ENCODE measurements around the gene CRNN. TPM values are rescaled to one million over a fixed set of nuclear protein-coding genes. Genes with fewer than 3 reads are reported as not detected.

Gene CRNN
- total RNA-seq, 2 experiments from 2014 or later: not detected

DNA sequence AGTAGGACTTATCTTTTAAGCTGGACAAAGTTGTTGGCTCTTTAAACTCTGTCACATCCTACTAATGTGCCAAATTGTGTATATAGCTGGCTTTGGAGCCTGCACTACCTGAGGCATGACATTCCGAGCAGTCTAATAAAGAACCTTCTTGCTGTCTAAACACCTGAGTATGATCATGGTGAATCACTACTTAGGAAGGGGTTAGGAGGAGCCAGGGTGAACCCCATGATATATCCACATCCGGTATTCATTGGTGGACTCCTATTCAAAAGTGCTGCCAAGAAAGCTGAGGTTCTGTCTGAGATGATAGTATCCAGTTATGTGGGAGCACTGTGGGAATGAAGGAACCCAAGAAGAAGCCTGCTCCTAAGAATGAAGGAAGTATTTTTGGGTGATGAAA is 27.1 kb downstream of the CRNN start:
- no peaks in the 10 kb centered on the region for H3K36me3 Mint-ChIP-seq (ENCODE audit: low read depth)
- H3K9me3 ChIP-seq (ENCODE audit: control insufficient read depth in 1 of 2, insufficient read depth in 1 of 2, low read length in 2 of 2): no peaks in the 10 kb centered on the region
- no peak overlapping the region for H3K27ac ChIP-seq (ENCODE audit: low read depth in 1 of 2, low read length in 2 of 2)
- POLR2A ChIA-PET: no interaction called here
- DNase-seq: no peak
- no peak overlapping the region for H3K27ac Mint-ChIP-seq
- TF ChIP-seq, protein P1, sequence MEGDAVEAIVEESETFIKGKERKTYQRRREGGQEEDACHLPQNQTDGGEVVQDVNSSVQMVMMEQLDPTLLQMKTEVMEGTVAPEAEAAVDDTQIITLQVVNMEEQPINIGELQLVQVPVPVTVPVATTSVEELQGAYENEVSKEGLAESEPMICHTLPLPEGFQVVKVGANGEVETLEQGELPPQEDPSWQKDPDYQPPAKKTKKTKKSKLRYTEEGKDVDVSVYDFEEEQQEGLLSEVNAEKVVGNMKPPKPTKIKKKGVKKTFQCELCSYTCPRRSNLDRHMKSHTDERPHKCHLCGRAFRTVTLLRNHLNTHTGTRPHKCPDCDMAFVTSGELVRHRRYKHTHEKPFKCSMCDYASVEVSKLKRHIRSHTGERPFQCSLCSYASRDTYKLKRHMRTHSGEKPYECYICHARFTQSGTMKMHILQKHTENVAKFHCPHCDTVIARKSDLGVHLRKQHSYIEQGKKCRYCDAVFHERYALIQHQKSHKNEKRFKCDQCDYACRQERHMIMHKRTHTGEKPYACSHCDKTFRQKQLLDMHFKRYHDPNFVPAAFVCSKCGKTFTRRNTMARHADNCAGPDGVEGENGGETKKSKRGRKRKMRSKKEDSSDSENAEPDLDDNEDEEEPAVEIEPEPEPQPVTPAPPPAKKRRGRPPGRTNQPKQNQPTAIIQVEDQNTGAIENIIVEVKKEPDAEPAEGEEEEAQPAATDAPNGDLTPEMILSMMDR (IDR thresholded peaks at IDR 0.05): no peak
- no peak overlapping the region for H3K4me3 ChIP-seq (ENCODE audit: low read length)
- peaks cover under 1% of the 10 kb centered on the region for H3K4me1 ChIP-seq (ENCODE audit: insufficient read depth, low read length)
- ATAC-seq (ENCODE audit: poor library complexity): no peak
- no peaks in the 10 kb centered on the region for H3K4me1 Mint-ChIP-seq (ENCODE audit: low read depth)
- CTCF ChIA-PET: interaction anchor here (2.2 kb wide), 1 partner anchor 9 kb away, joined by 5 read pairs; no protein-coding TSS in a partner anchor
- no peak overlapping the region for H3K4me3 Mint-ChIP-seq
- H3K9me3 Mint-ChIP-seq: no peaks in the 10 kb centered on the region
- H3K27me3 ChIP-seq (ENCODE audit: control insufficient read depth in 1 of 2, insufficient read depth in 2 of 2, low read length in 2 of 2): peaks cover 3 to 7% of the 10 kb centered on the region in 2 experiments
- H3K27me3 Mint-ChIP-seq: peaks cover 54% of the 10 kb centered on the region
- intact Hi-C loops (cut with DNase I, micrococcal nuclease): no loop called here
- no peaks in the 10 kb centered on the region for H3K36me3 ChIP-seq (ENCODE audit: insufficient read depth, low read length)

DNA sequence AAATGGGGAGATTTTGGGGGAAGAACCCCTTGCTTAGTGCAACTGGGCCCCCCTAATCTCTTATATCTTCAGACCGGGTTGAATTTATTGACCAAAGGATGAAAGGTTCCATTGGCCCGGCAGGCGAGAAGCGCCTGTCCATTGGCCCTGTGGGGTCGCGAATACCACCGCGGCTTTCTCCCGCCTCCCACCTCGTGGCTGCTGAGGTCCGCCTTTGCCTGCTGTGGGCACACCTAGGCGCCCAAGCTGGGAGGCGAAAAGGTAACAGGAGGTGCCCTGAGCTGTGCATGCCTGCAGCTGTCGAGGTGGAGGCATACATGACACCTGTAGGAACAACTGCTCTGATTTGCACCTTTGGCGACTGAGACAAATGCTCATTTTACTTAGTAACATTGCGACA is 33.1 kb downstream of the CRNN start:
- Mint-ChIP-seq H3K27me3 (peaks cover 12% of the 10 kb centered on the region), H3K4me3 (no peak overlapping the region), H3K9me3 (no peaks in the 10 kb centered on the region), H3K36me3 (ENCODE audit: low read depth) (no peaks in the 10 kb centered on the region), H3K4me1 (ENCODE audit: low read depth) (no peaks in the 10 kb centered on the region), H3K27ac (no peak overlapping the region)
- H3K36me3 ChIP-seq (ENCODE audit: insufficient read depth, low read length): no peaks in the 10 kb centered on the region
- H3K27ac ChIP-seq (ENCODE audit: low read depth in 1 of 2, low read length in 2 of 2): no peak overlapping the region
- intact Hi-C loops (cut with DNase I, micrococcal nuclease): no loop called here
- ChIA-PET CTCF (no interaction called here), POLR2A (no interaction called here)
- no peaks in the 10 kb centered on the region for H3K9me3 ChIP-seq (ENCODE audit: control insufficient read depth in 1 of 2, insufficient read depth in 1 of 2, low read length in 2 of 2)
- TF ChIP-seq, protein P1 (IDR thresholded peaks at IDR 0.05): no peak
- no peak overlapping the region for H3K4me3 ChIP-seq (ENCODE audit: low read length)
- ATAC-seq (ENCODE audit: poor library complexity): no peak
- no peak for DNase-seq
- H3K4me1 ChIP-seq (ENCODE audit: insufficient read depth, low read length): no peaks in the 10 kb centered on the region
- no peaks in the 10 kb centered on the region for H3K27me3 ChIP-seq (ENCODE audit: control insufficient read depth in 1 of 2, insufficient read depth in 2 of 2, low read length in 2 of 2)

- TF ChIP-seq, protein P1 (IDR thresholded peaks at IDR 0.05): no peak
- CTCF ChIA-PET: interaction anchor here (1.0 kb wide), 1 partner anchor 10 kb away, joined by 3 read pairs; no protein-coding TSS in a partner anchor
Observed at GRCh38 chr1:152374451-152374850, 39.6 kb downstream of the CRNN start.

More at GRCh38 chr1:152374451-152374850, 39.6 kb downstream of the CRNN start:
- POLR2A ChIA-PET: no interaction called here
- Histone ChIP-seq H3K27me3 (ENCODE audit: control insufficient read depth in 1 of 2, insufficient read depth in 2 of 2, low read length in 2 of 2) (no peaks in the 10 kb centered on the region), H3K36me3 (ENCODE audit: insufficient read depth, low read length) (no peaks in the 10 kb centered on the region), H3K4me1 (ENCODE audit: insufficient read depth, low read length) (no peaks in the 10 kb centered on the region), H3K9me3 (ENCODE audit: control insufficient read depth in 1 of 2, insufficient read depth in 1 of 2, low read length in 2 of 2) (peaks cover 0 to 3% of the 10 kb centered on the region in 2 experiments), H3K4me3 (ENCODE audit: low read length) (no peak overlapping the region), H3K27ac (ENCODE audit: low read depth in 1 of 2, low read length in 2 of 2) (no peak overlapping the region)
- ATAC-seq (ENCODE audit: poor library complexity) (no peak), DNase-seq (no peak)
- H3K9me3 Mint-ChIP-seq: peaks cover 1% of the 10 kb centered on the region
- no peak overlapping the region for H3K27ac Mint-ChIP-seq
- H3K4me3 Mint-ChIP-seq: no peak overlapping the region
- H3K27me3 Mint-ChIP-seq: no peaks in the 10 kb centered on the region
- H3K36me3 Mint-ChIP-seq (ENCODE audit: low read depth): no peaks in the 10 kb centered on the region
- intact Hi-C loops (cut with DNase I, micrococcal nuclease): no loop called here
- no peaks in the 10 kb centered on the region for H3K4me1 Mint-ChIP-seq (ENCODE audit: low read depth)

All from CD4-positive, alpha-beta T cell (primary cell).